Measurements from ENCODE around the gene MIS18A.
"Not testable (repeated sequence)": the region's sequence is repeated elsewhere in the genome, so short reads cannot be mapped to it uniquely, and the experiment has no call there.

The MIS18A gene

DNA sequence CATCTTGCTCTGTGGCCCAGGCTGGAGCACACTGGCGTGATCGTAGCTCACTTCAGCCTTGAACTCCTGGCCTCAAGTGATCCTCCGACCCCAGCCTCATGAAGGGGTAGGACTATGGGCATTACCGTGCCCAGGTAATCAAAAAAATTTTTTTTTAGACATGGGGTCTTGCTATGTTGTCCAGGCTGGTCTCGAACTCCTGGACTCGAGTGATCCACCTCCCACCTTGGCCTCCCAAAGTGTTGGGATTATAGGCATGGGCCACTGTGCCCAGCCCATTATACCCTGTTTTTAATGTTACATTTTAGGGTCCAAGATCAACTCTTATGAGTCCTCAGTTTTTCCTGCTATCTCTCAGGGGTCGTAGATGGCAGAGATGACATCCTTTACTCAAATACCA, 26.1 kb upstream of the MIS18A start:
- DNase-seq (ENCODE audit: low spot score), result no peak

DNA sequence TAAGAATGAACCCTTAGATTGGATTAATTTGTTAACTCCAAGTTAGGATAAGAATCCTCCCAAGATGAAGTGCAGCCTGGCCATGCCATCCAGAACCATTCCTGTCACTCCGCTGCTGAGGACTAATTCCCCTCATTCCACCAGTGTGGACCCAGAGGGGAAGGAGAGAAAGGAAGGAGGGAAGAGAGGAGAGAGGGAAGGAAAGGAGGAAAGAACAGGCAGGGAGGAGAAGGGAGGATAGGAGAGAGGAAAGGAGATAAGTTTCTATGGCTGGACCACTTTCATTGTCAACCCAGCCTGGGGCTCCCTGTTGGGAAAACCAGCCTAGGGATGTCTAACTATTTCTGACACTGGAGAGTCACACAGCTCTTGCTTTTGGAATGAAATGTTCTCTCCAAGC, 24.5 kb upstream of the MIS18A start:
- no peak for DNase-seq (ENCODE audit: low spot score)

DNA sequence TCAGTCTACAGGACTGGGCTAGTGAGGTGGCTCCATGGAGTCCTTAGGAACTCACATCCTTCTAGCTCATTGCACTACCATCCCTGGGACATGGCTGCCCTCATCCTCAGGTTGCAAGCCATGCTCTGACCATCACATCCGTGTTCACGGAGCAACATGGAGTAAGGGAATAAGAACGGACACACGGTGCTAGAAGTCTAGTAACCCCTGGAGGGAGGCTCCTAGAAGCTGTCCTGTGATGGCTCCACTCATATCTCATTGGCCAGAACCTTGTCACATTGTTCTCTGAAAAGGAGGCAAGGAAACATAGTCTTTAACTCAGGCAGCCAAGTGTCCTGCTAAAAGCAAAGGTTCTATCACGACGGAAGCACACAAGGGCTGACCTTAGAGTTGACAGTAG, 23.7 kb upstream of the MIS18A start:
- no peak for DNase-seq (ENCODE audit: low spot score)

DNA sequence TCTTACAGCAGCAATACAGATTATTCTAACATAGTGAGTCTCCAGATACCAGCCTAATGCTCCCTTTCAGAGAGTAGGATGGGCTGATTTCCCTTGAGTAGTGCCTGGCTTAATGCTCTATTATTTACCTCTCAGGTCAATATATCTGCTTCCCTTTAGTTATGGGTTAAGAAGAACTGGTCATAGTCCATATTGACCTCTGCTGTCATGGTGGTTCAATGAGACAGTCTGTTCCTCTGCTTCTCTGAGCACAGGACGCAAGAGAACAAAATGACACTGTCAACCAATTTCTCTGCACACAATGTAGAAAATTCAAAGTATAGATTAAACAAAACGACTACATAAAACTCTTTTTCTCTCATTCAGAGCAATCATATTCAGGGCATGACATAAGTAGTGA, 22.7 kb upstream of the MIS18A start:
- DNase-seq (ENCODE audit: low spot score), result no peak

DNA sequence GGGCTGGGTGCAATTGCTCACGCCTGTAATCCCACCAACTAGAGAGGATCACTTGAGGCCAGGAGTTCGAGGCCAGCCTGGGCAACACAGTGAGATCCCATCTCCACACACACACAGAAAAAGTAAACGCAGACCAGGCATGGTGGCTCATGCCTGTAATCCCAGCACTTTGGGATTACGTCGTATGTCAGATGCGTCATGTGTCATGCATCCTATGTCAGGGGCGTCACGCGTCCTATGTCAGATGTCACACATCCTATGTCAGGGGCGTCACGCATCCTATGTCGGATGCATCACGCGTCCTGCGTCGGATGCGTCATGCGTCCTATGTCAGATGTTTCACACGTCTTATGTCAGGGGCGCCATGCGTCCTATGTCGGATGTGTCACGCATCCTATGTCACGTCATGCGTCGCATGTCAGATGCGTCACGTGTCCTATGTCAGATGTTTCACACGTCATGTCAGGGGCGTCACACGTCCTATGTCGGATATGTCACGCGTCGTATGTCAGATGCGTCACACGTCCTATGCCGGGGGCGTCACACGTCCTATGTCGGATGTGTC, 21.4 kb upstream of the MIS18A start:
- DNase-seq (ENCODE audit: low spot score), result no peak

DNA sequence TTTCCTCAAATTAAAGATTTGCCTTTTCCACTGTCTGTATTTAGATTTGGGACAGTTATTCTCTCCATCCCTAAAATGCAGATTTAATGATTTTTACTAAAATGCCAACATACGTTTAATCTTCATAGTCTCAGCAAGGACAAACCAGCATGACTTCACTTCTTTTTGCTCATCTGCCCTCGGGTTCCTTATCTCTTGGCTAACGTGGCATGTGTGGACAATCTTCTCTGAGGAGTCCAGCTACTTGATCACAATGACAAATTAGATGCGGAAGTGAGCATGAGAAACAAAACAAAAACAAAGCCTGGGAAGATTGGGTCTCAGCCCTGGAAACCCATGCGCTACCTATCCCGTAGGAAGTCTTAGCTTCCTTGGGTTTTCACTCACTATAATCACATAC, 20.8 kb upstream of the MIS18A start:
- DNase-seq (ENCODE audit: low spot score), result no peak

DNA sequence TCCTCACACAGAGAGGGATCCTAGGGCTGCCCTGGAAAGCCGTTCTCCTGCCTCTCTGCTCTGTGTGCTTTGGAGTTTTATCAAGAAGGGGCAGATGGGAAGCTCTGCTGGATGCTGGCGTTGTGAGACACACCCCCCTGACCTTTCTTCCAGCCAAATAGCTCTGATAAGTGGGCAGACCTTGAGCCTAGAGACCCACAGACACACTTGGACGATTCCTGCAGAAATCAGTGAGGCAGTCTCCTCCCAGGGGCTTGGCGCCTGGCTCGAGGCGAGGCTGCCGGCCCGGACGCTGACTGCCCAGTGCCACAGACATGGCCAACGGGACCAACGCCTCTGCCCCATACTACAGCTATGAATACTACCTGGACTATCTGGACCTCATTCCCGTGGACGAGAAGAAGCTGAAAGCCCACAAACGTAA, 19.8 kb upstream of the MIS18A start, which contains the start of gene MRAP:
MRAP (plus strand) TSS at position 198 of the 424 bp plus-strand sequence; CDS start at position 315, 117 bp downstream.
- DNase-seq (ENCODE audit: low spot score), result no peak

DNA sequence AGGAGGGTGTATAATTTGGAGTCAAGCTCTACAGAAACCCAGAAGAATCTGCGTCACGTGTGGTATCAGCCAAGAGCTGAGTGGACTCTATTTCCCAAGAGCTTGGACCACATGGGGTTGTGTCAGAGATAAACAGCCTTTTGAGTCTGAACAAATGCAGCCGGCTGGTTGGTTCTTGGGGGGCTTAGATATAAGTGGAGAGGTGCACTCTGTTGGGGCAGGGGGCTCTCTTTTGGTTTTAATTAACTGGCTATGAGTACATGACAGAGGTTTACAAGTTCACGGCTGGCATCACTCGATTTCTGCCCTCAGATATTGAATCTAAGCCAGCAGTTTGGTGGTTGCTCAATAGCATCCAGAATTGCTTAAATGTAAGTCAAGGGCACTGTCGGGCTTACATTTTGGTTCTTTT, 19.3 kb upstream of the MIS18A start:
- DNase-seq (ENCODE audit: low spot score), result no peak

DNA sequence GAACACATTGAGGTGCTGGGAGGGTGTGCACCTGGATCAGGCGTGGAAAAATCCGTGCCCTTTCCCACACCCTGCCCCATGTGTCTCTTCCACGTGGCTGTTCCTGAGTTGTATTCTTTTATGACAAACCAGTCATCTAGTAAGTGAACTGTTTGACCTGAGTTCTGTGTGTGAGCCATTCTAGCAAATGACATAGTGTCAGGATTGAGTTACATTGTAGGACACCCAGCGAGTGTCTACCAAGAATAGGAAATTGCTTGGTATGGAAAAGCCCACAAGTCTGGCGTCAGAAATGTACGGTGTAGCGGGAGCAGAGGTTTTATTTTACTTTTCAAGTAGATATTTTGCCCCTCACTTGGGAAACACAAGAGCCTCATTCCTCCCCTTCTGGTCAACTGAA, 18.6 kb upstream of the MIS18A start:
- no peak for DNase-seq (ENCODE audit: low spot score)

DNA sequence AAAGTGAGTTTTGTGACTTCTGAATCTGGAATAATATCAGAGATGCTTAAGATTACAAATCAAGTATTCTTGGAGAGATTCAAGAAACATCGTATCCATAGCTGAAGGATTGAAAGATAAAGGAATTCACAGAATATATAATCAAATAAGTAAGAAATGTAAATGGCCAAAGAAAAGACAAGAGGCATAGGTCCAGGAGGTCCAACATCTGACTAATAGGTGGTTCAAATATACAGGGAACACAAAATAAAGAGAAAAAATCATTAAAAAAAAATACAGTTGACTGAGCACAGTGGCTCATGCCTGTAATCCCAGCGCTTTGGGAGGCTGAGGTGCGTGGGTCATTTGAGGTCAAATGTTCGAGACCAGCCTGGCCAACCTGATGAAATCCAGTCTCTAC, 6.6 kb upstream of the MIS18A start:
- no peak for DNase-seq (ENCODE audit: low spot score)

DNA sequence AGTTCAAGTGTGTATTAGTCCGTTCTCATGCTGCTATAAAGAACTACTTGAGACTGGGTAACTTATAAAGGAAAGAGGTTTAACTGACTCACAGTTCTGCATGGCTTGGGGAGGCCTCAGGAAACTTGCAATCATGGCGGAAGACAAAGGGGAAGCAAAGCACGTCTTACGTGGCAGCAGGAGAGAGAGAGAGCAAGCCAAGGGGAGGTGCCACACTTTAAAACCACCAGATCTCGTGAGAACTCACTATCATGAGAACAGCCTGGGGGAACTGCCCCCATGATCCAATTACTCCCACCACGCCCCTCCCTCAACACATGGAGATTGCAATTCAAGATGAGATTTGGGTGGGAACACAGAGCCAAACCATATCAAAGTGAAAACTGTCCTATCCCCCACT, 4.1 kb upstream of the MIS18A start:
- DNase-seq (ENCODE audit: low spot score), result no peak

DNA sequence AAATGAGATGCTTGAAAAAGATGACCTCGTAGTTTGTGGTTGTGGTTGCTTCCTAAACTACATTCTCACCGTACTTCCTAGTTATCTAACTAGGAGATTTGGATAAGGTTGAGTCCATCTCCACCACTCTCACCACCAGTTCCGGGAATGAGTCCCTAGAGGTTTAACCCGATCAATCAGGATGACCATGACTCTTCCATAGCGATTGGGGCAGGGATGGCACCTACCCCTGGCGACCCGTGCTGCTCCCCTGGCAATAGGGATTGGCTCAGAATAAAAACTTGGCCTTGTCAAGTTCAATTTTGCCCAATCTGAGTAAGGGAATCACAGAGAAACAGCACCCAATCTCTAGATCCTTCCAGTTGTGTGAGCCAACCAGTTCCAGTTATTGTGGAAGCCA, 2.7 kb upstream of the MIS18A start:
- DNase-seq (ENCODE audit: low spot score), result no peak

DNA sequence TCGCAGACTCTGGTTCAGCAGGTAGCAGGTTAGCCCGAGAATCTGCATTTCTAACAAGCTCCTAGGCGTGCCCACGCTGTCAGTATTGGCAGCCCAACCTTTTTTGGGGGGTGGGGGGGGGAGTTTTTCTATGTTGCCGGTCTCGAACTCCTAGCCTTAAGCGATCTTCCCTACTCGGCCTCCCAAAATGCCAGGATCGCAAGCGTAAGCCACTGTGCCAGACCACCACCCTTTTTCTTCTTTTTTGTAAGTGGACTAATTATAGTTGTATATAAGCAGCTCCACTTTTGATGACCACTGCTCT, 480 bp upstream of the MIS18A start:
- no peak for DNase-seq (ENCODE audit: low spot score)

DNA sequence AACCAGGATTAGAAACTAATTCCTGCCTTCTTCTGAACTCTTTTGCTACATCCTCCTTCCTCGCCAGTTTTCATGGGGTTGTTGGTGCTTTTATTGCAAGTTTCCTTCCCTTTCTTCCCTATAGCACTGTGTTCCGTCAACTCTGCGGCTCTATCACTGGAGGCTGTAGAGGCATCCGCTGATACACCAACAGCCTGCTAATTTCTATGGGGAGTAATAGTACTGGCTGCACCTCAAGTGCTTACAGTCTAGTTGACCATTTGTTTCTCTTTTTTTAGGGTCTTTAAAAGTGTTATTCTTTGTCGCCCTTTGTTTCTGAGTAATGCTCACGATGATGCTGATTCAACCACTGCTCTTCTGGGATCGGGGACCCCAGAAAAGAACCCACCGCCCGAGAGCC, 746 bp downstream of the MIS18A start:
- DNase-seq (ENCODE audit: low spot score), result no peak

DNA sequence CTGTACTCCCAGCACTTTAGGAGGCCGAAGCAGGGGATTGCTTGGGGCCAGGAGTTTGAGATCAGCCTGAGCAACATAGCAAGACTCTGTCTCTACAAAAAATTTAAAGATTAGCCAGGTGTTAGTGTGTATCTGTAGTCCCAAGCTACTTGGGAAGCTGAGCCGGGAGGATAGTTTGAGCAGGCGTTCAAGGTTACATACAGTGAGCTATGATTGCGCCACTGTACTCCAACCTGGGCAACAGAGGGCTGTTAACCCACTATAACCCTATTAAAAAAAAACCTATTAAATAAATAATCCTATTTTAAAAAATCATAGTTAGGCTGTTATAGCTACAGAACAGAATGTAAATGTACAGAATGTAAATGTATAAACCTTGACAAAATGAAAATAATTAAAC, 2.2 kb downstream of the MIS18A start:
- DNase-seq (ENCODE audit: low spot score), result no peak

DNA sequence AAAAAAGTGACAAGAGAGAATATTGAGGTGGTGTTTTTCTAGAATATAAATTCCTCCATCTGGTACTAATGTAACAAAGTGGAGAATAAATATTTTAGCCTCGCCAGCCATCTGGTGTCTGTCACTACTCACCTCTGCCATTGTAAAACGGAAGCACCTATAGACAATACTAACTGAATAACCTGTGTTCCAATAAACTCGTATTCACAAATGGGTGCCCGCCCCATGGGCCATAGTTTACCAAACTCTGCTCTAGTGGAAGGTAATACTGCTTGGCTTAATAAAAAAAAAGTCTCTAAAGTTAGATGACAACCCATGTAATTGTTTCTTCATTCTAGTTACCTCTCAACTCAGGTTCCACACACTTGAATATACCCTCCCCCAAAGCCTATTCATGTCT, 8.1 kb downstream of the MIS18A start:
- DNase-seq (ENCODE audit: low spot score), result no peak

DNA sequence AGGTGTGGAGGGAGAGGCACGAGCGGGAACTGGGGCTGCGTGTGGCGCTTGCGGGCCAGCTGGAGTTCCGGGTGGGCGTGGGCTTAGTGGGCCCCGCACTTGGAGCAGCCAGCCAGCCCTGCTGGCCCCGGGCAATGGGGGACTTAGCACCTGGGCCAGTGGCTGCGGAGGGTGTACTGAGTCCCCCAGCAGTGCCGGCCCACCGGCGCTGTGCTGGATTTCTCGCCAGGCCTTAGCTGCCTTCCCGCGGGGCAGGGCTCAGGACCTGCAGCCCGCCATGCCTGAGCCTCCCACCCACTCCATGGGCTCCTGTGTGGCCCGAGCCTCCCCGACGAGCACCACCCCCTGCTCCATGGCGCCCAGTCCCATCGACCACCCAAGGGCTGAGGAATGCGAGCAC, 13.5 kb downstream of the MIS18A start:
- DNase-seq (ENCODE audit: low spot score), result not testable (repeated sequence)

DNA sequence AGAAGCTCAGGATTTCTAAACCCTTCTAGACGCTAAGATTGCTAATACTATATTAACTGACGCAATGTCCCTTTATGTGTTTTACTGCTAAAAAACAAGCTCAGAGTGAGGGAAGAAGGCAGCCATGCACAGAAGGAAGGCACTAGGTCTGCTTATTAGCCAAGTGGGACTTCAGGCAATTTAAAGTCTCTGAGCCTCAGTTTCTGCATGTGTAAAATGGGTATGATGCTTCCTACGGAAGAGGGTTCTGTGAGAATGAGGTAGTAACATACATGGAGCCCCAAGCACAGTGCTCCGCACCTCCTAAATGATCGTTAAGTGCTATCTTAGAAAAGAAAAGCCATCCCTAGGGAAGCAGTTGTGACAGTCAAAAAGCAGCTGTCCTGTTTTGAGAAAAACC, 16.9 kb downstream of the MIS18A start:
- DNase-seq (ENCODE audit: low spot score), result no peak

DNA sequence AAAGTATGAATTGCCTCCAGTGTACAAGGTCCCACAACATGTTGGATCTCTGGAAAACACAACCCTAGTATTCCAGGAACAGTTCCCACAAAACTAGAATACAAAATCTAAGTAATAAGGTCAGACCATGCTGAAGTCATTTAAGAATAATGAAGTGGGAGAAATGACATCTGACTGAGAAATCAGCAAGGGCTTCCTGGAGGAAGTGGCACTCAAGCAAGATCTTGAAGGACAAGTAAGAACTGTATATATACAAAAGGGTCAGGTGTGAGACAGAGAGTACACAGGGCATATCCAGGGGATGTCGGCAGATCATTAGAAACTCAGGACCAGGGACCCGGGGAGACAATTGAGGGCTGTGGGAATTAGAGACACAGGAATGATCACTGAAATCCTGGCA, 18.7 kb downstream of the MIS18A start:
- no peak for DNase-seq (ENCODE audit: low spot score)

DNA sequence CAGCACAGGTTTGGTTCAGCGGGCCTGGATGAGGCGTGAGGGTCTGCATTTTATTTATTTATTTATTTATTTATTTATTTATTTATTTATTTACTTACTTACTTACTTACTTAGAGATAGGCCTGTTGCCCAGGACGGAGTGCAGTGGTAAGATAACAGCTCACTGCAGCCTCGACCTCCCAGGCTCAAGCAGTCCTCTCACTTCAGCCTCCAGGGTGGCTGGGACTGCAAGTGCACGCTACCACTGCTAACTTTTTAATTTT, 20.1 kb downstream of the MIS18A start:
- DNase-seq (ENCODE audit: low spot score), result not testable (repeated sequence)

DNA sequence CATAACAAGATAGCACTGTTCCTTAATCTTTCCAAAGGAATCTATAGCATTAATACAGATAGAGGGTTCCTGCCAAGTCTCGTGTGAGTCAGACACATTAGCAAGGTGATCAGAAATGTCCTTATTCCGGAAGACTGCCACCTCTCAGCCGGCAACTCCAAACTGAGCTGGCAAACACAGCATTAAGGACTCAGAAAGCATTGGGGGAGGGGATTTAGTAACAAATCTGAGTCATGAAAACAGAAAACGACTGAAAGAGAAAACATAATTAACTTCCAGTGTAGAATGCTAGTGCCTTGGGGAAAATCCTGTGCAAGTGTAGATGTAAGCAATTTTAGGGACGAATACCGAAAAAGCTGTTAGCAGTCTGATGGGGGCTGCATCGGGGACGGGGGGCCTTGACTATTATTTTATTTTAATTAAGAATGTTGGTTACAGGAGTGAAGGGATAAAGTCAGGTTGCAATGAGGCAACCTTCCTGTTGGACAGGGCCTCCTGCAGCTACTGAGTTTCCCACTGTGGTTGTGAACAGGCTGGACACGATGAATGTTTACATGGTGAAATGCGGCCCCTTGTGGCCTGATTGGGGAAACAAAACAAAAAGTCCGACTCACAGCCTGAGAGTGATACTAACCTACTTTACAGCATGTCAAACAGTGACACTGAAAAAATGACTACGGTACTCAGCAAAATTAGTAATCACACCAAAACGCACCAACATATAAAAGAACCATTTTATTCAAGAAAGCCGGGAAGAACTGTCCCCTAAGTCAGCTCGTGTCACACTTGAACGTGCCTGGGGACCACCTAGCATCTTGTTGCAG, 20.7 kb downstream of the MIS18A start:
- DNase-seq (ENCODE audit: low spot score), result peak; percentile 82

DNA sequence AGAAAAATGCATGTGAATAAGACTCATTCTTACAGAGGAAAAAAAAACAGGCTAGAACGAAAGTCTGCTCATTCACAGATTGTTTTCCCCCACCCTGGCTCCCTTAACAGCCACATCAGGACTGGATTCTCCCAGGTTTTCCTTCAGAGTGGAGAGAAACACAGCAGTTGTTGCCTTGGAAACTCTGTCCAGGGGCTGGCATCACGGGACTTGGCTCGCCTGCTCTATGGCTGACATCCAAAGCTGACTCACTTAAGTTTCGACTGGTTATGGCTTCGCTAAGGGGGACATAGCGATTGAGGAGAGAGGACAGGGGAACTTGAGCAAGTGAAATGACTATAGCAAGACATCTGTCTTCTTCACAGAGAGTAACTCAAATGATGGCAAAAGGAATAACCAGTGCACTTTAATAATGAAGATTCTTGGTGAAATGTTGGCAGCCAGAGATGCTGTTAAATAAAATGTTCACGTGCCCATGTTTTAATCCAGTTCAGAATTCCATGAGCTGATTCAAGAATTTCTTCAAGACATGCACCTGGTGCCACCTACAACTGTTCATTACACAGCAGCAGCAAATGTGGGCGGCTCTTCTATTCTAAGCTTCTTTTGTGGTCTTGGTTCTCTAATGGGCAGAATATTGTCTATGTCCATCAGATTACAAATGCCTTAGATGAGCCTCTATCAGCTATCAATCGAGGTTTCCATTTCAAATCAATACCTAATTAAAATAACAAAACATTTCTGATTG, 21.8 kb downstream of the MIS18A start:
- DNase-seq (ENCODE audit: low spot score), result peak; percentile 90

DNA sequence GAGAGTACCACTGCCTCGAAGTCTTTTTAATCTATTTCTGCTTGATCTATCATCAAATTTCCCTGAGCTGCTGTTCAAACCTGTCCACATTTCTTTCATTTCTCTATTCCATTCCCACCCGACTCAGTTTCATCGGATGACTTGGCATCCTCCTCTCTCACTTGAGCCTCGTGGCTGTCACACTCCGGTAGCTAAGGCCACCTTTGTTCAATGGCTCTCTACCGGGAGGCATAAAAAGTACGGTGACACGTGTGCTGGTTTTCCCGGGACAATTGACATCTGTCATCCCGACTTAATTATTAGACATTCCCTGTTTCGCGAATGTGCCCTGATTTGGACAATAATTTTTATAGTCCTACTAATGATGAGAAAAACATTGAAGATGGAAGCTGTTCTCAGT, 22.6 kb downstream of the MIS18A start:
- DNase-seq (ENCODE audit: low spot score), result no peak

DNA sequence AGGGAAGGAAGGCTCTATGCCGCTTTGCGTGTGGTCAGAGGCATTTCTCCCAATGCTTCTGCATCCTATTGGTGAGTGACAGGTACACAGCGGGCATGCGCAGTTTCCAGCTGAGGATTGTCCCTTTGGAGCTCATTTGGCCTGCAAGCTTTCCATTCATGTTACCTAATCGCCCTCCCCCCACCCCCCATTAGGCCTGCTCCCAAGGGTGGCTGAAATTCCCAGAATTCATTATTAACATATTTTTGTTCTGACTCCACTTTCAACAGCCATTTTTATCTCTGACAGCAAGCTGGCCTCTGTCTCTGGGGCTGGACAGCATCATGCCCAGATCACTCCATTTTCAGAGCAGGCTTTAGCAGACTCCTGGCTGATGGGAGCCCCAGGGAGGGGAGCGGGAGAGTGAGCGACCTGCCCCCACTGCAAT, 25.6 kb downstream of the MIS18A start:
- peak; percentile 74 for DNase-seq (ENCODE audit: low spot score)

Measured in AG08396 (cell line).